ENCODE data around the gene TMC1.
"Not testable (repeated sequence)": the region's sequence is repeated elsewhere in the genome, so short reads cannot be mapped to it uniquely, and the experiment has no call there.

Gene TMC1

GRCh38 chr9:72521416-72521815 is at the start of gene TMC1:
Gene TMC1, plus strand, starts transcription at chr9:72521608. Its CDS starts 127,041 bp downstream, at chr9:72648649.
- DNase-seq (ENCODE audit: low spot score), result not testable (repeated sequence)

- DNase-seq (ENCODE audit: low spot score), result no peak
Measured at GRCh38 chr9:72473474-72474261, 47.7 kb upstream of the TMC1 start.

- peak; percentile 32 for DNase-seq (ENCODE audit: low spot score)
Measured at GRCh38 chr9:72474676-72475075, 46.7 kb upstream of the TMC1 start.

- no peak for DNase-seq (ENCODE audit: low spot score)
Measured at GRCh38 chr9:72476100-72476499, 45.3 kb upstream of the TMC1 start.

- peak; percentile 45 for DNase-seq (ENCODE audit: low spot score)
Measured at GRCh38 chr9:72476617-72477437, 44.6 kb upstream of the TMC1 start.

- DNase-seq (ENCODE audit: low spot score), result peak; percentile 70
Measured at GRCh38 chr9:72477930-72478518, 43.4 kb upstream of the TMC1 start.

GRCh38 chr9:72478966-72479365 is 42.4 kb upstream of the TMC1 start:
- peak; percentile 28 for DNase-seq (ENCODE audit: low spot score)

- DNase-seq (ENCODE audit: low spot score), result not testable (repeated sequence)
Measured at GRCh38 chr9:72480261-72480660, 41.1 kb upstream of the TMC1 start.

GRCh38 chr9:72480921-72481320 is 40.5 kb upstream of the TMC1 start:
- DNase-seq (ENCODE audit: low spot score), result peak; percentile 39

GRCh38 chr9:72485821-72486593 is 35.4 kb upstream of the TMC1 start:
- DNase-seq (ENCODE audit: low spot score), result peak; percentile 25

GRCh38 chr9:72486594-72486955 is 34.8 kb upstream of the TMC1 start:
- DNase-seq (ENCODE audit: low spot score), result no peak

GRCh38 chr9:72487665-72488064 is 33.7 kb upstream of the TMC1 start:
- DNase-seq (ENCODE audit: low spot score), result not testable (repeated sequence)

GRCh38 chr9:72489986-72490385 is 31.4 kb upstream of the TMC1 start:
- DNase-seq (ENCODE audit: low spot score), result no peak

GRCh38 chr9:72491242-72491641 is 30.2 kb upstream of the TMC1 start:
- no peak for DNase-seq (ENCODE audit: low spot score)

- no peak for DNase-seq (ENCODE audit: low spot score)
Measured at GRCh38 chr9:72494051-72494450, 27.4 kb upstream of the TMC1 start.

GRCh38 chr9:72497447-72498046 is 23.9 kb upstream of the TMC1 start:
- no peak for DNase-seq (ENCODE audit: low spot score)

- no peak for DNase-seq (ENCODE audit: low spot score)
Measured at GRCh38 chr9:72506615-72507014, 14.8 kb upstream of the TMC1 start.

- no peak for DNase-seq (ENCODE audit: low spot score)
Measured at GRCh38 chr9:72509053-72509452, 12.4 kb upstream of the TMC1 start.

GRCh38 chr9:72509635-72510034 is 11.8 kb upstream of the TMC1 start:
- DNase-seq (ENCODE audit: low spot score), result no peak

- not testable (repeated sequence) for DNase-seq (ENCODE audit: low spot score)
Measured at GRCh38 chr9:72521011-72521410, 397 bp upstream of the TMC1 start.

GRCh38 chr9:72524820-72525540 is 3.6 kb downstream of the TMC1 start:
- DNase-seq (ENCODE audit: low spot score), result peak; percentile 68

All from AG08396 (cell line).